HEK293T (cell line): ENCODE results near the gene NCAPD2.
"Not testable (repeated sequence)": the region's sequence is repeated elsewhere in the genome, so short reads cannot be mapped to it uniquely, and the experiment has no call there.

ENCODE experiments used
- CTCF ChIA-PET: fragments of 350-600 bp; formaldehyde crosslinking; extraction: SDS; loops from one replicate; lab custom pipeline; 2021; ENCODE audit warnings: antibody characterized with exemption, inconsistent platforms; lab: Yijun Ruan, JAX
- POLR2A ChIA-PET: fragments of 350-600 bp; formaldehyde crosslinking; extraction: SDS; loops from one replicate; lab custom pipeline; 2020; ENCODE audit warnings: antibody characterized with exemption, inconsistent platforms; lab: Yijun Ruan, JAX
- DNase-seq: peaks from one replicate; pipeline ENCODE4 v3.0.0; 2012; ENCODE audit warnings: mixed read lengths; ENCODE audit errors: extremely low spot score
- ARNT ChIP-seq: fragments of 450-650 bp; IDR thresholded peaks from 2 replicates; pipeline ENCODE4 v1.6.1; 2017; ENCODE audit warnings: mild to moderate bottlenecking
- BHLHE40 ChIP-seq: fragments of 450-650 bp; IDR thresholded peaks from 2 replicates; pipeline ENCODE4 v1.6.1; 2016; ENCODE audit warnings: mild to moderate bottlenecking, moderate library complexity, borderline replicate concordance
- CTBP1 ChIP-seq: fragments of 450-650 bp; IDR thresholded peaks from 2 replicates; pipeline ENCODE4 v1.6.1; 2016; ENCODE audit warnings: borderline replicate concordance
- ELF4 ChIP-seq: fragments of 450-650 bp; IDR thresholded peaks from 2 replicates; pipeline ENCODE4 v1.6.1; 2017; ENCODE audit warnings: antibody characterized with exemption
- FOXA1 ChIP-seq: fragments of 450-650 bp; IDR thresholded peaks from 2 replicates; pipeline ENCODE4 v1.6.1; 2016; ENCODE audit warnings: mild to moderate bottlenecking
- FOXK2 ChIP-seq: fragments of 450-650 bp; IDR thresholded peaks from 2 replicates; pipeline ENCODE4 v1.6.1; 2016; ENCODE audit warnings: mild to moderate bottlenecking
- FOXM1 ChIP-seq: fragments of 450-650 bp; IDR thresholded peaks from 2 replicates; pipeline ENCODE4 v1.6.1; 2017; ENCODE audit warnings: mild to moderate bottlenecking, borderline replicate concordance
- HDGF ChIP-seq: fragments of 450-650 bp; IDR thresholded peaks from 2 replicates; pipeline ENCODE4 v1.6.1; 2017; ENCODE audit warnings: antibody characterized with exemption, borderline replicate concordance
- L3MBTL2 ChIP-seq: fragments of 450-650 bp; conservative IDR thresholded peaks from 2 replicates; pipeline ENCODE4 v1.6.1; 2016; ENCODE audit warnings: mild to moderate bottlenecking
- LEF1 ChIP-seq: fragments of 450-650 bp; IDR thresholded peaks from 2 replicates; pipeline ENCODE4 v1.6.1; 2017; ENCODE audit warnings: mild to moderate bottlenecking, borderline replicate concordance
- NFRKB ChIP-seq: fragments of 450-650 bp; IDR thresholded peaks from 2 replicates; pipeline ENCODE4 v1.6.1; 2016; ENCODE audit warnings: mild to moderate bottlenecking, moderate library complexity
- PKNOX1 ChIP-seq: fragments of 450-650 bp; IDR thresholded peaks from 2 replicates; pipeline ENCODE4 v1.6.1; 2016
- SP1 ChIP-seq: fragments of 450-650 bp; IDR thresholded peaks from 2 replicates; pipeline ENCODE4 v1.6.1; 2017
- SUZ12 ChIP-seq: fragments of 450-650 bp; IDR thresholded peaks from 2 replicates; pipeline ENCODE4 v1.6.1; 2016; ENCODE audit warnings: mild to moderate bottlenecking
- TARDBP ChIP-seq: fragments of 450-650 bp; IDR thresholded peaks from 2 replicates; pipeline ENCODE4 v1.6.1; 2016
- ZNF384 ChIP-seq: fragments of 450-650 bp; IDR thresholded peaks from 2 replicates; pipeline ENCODE4 v1.6.1; 2016

NCAPD2 gene

GRCh38 chr12:6478416-6478815 lies 15.5 kb upstream of the NCAPD2 start:
- ChIA-PET POLR2A (no interaction called here), CTCF (no interaction called here)
- no peak for DNase-seq
- TF ChIP-seq SP1, result no peak
- no peak for TF ChIP-seq ELF4
- TF ChIP-seq FOXM1, result no peak
- no peak for TF ChIP-seq LEF1
- TF ChIP-seq FOXK2, result no peak
- no peak for TF ChIP-seq SUZ12
- TF ChIP-seq L3MBTL2, result no peak
- no peak for TF ChIP-seq FOXA1
- TF ChIP-seq TARDBP, result no peak
- TF ChIP-seq PKNOX1, result no peak
- TF ChIP-seq CTBP1, result no peak
- no peak for TF ChIP-seq ZNF384
- no peak for TF ChIP-seq ARNT

DNA sequence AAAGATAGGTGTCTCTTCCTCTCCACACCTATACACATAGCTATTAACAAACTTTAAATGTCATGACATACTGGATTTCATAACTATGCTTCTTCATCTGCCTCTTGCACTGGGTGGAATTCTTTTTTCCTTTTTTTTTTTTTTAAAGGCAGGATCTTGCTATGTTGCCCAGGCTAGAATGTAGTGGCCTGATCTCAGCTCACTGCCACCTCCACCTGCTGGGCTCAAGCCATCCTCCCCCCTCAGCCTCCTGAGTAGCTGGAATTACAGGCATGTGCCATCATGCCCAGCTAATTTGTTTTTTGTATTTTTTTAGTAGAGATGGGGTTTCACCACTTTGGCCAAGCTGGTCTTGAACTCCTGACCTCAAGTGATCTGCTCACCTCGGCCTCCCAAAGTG lies 5.7 kb upstream of the NCAPD2 start:
- ChIA-PET POLR2A (interaction anchor here (1.0 to 7.5 kb wide), 2 partner anchors 17 to 46 kb away, joined by 5 to 42 read pairs; partner anchors contain the start of genes GAPDH and VAMP1), CTCF (interaction anchor here (1.8 kb wide), 1 partner anchor 49 kb away, joined by 4 read pairs; no protein-coding TSS in a partner anchor)
- DNase-seq, result no peak
- TF ChIP-seq FOXA1 (no peak), ZNF384 (0 out of 2 replicates have a peak, but pooled peaks have one; percentile 9)

DNA sequence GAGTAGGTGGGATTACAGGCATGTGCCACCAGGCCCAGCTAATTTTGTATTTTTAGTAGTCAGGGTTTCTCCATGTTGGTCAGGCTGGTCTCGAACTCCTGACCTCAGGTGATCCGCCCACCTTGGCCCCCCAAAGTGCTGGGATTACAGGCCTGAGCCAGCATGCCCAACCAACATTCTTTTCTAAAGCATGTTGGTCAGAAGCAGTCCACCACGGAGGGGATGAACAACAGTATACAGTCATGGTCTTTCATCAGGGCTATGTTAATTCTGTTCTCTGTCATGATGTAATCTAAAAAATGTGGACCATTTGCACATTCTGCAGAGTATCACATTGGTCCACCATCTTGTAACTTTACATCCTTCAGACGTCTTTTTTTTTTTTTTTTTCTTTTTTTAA lies 4.5 kb upstream of the NCAPD2 start:
- ChIA-PET POLR2A (interaction anchor here (7.5 kb wide), 1 partner anchor 19 kb away, joined by 42 read pairs; the partner anchor contains the start of gene VAMP1), CTCF (interaction anchor here (1.8 kb wide), 1 partner anchor 48 kb away, joined by 4 read pairs; no protein-coding TSS in a partner anchor)
- TF ChIP-seq SP1, result no peak
- TF ChIP-seq TARDBP, result no peak
- no peak for TF ChIP-seq NFRKB
- TF ChIP-seq ARNT, result no peak
- no peak for TF ChIP-seq FOXK2
- no peak for DNase-seq

GRCh38 chr12:6490673-6491072 lies 3.2 kb upstream of the NCAPD2 start:
- CTCF ChIA-PET, DNase-seq: not testable (repeated sequence)
- POLR2A ChIA-PET, result interaction anchor here (1.4 to 1.7 kb wide), 3 partner anchors 20 to 44 kb away, joined by 4 to 5 read pairs (median 5); partner anchors contain the start of gene GAPDH

DNA sequence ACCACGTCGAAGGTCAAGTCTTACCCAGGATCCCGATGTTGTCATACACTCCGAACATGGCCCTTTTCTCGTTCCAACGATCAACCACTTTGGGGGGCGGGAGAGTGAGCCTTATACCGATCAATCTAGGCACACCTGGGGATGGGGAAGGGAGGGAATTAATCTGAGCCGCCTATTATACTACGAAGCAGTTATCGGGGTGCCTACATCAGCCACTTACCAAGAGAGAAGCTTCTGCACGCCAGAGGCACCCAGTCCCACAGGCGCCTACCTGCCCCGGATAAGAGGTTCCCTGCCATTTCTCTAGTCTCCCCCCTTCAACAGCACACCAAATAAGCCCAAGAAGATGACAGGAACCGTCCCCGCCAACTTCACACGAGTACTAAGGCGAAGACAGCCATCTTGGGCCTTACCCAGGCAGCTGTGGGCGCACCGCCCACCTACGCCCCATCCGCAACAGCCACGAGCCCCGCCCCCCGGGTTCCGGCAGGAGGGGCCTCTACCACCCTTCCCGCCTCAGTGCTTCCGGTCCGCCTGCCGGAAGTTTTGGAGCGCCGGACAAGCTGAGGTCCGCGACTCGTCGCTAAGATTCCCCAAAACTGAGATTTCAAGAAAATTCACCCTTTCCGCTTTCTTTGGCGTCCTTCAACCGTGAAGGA lies 935 bp upstream of the NCAPD2 start, which contains the start of gene MRPL51:
MRPL51 (minus strand) TSS at position 425 of the 659 bp plus-strand sequence; CDS start at position 299, 126 bp downstream.
- peak; percentile 39 for TF ChIP-seq L3MBTL2
- peak; percentile 49; the same call in 1 of the 2 replicates for TF ChIP-seq NFRKB
- no peak for TF ChIP-seq BHLHE40
- peak; percentile 74; the same call in 1 of the 2 replicates for TF ChIP-seq FOXK2
- TF ChIP-seq SUZ12, result no peak
- TF ChIP-seq ARNT, result no peak
- no peak for TF ChIP-seq FOXM1
- no peak for TF ChIP-seq HDGF
- no peak for TF ChIP-seq LEF1
- peak; percentile 55 for TF ChIP-seq PKNOX1
- TF ChIP-seq ELF4, result peak; percentile 73
- TF ChIP-seq SP1, result no peak
- no peak for TF ChIP-seq ZNF384
- TF ChIP-seq CTBP1, result no peak
- no peak for TF ChIP-seq TARDBP
- no peak for TF ChIP-seq FOXA1
- DNase-seq, result peak; percentile 96
- ChIA-PET POLR2A (interaction anchor here (0.6 to 5.9 kb wide), 40 partner anchors 8 to 451 kb away, joined by 3 to 52 read pairs (median 4); partner anchors contain the start of genes C12orf57, COPS7A, GAPDH and NOP2), CTCF (interaction anchor here (0.8 kb wide), 1 partner anchor 69 kb away, joined by 3 read pairs; no protein-coding TSS in a partner anchor)

- DNase-seq, result peak; percentile 12
- TF ChIP-seq FOXA1 (no peak), ELF4 (no peak), FOXM1 (no peak), ARNT (no peak), FOXK2 (no peak), NFRKB (no peak), L3MBTL2 (no peak)
- POLR2A ChIA-PET, result interaction anchor here (1.1 to 5.9 kb wide), 6 partner anchors 24 to 114 kb away, joined by 3 to 52 read pairs (median 6); partner anchors contain the start of genes GAPDH and VAMP1
- CTCF ChIA-PET, result no interaction called here
These were observed 399 bp downstream of the NCAPD2 start for GRCh38 chr12:6494258-6494743.

DNA sequence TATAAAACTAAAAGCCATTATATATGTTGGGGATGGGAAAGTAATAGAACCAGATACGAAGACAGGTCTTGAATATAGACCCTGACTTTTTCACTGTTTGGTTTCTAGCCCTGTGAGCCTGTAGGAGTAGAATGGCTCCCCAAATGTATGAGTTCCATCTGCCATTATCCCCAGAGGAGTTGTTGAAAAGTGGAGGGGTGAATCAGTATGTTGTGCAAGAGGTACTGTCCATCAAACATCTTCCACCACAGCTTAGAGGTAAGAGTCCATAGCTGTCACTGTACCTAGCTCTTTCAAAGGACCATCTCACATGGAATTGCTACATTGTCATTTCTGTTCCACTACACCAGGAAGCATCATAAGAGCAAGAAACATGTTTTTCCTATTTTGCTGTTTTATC lies 1.1 kb downstream of the NCAPD2 start:
- ChIA-PET POLR2A (interaction anchor here (1.1 to 5.9 kb wide), 6 partner anchors 24 to 114 kb away, joined by 3 to 52 read pairs (median 6); partner anchors contain the start of genes GAPDH and VAMP1), CTCF (no interaction called here)
- DNase-seq, result no peak
- TF ChIP-seq ZNF384 (no peak), FOXK2 (no peak), L3MBTL2 (no peak), TARDBP (no peak), BHLHE40 (no peak), HDGF (no peak), SUZ12 (no peak), ARNT (no peak), CTBP1 (no peak), SP1 (no peak), PKNOX1 (no peak), ELF4 (no peak), FOXM1 (no peak), FOXA1 (no peak), LEF1 (no peak), NFRKB (no peak)

DNA sequence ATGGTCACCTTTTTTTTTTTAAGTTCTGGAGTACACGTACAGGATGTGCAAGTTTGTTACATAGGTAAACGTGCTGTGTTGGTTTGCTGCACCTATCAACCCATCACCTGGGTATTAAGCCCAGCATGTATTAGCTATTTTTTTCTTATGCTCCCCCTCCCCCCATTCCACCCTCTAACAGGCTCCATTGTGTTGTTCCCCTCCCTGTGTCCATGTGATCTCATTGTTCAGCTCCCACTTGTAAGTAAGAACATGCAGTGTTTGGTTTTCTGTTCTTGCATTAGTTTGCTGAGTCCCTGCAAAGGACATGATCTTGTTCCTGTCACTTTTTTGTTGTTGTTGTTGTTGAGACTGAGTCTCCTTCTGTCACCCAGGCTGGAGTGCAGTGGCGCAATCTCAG lies 3.4 kb downstream of the NCAPD2 start:
- DNase-seq, result not testable (repeated sequence)
- ChIA-PET POLR2A (interaction anchor here (5.9 kb wide), 1 partner anchor 38 kb away, joined by 52 read pairs; the partner anchor contains the start of gene GAPDH), CTCF (interaction anchor here (0.6 to 1.0 kb wide), 2 partner anchors 12 to 40 kb away, joined by 3 to 5 read pairs; no protein-coding TSS in a partner anchor)
